GM18870 (cell line): Measurements from ENCODE around the gene C1orf198.

Experiments
- ATAC-seq: cut with Tn5 transposase; IDR thresholded peaks from one replicate; pipeline ENCODE4 v1.9.1; 2021; ENCODE audit warnings: moderate library complexity; ENCODE audit not compliant: unreplicated experiment

The C1orf198 gene

GRCh38 chr1:230836347-230836746 lies 32.0 kb downstream of the C1orf198 start:
- ATAC-seq = no peak

DNA sequence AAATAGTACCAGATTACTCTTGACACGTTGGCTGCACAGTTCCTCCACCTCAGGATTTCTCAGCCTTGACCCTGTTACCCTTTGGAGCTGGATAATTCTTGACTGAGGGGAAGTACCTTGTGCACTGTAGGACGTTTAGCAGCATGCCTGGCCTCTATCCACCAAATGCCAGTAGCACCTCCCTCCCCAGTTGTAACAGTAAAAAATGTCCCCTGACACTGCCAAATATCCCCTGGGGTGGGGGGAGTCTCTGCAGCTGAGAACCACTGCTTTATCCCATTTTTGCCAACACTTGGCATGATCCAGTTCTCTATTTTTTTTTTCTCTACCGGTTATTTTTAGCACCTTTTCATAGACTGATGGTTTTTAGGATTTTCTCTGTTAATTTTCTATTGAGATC lies 34.0 kb downstream of the C1orf198 start:
- no peak for ATAC-seq

DNA sequence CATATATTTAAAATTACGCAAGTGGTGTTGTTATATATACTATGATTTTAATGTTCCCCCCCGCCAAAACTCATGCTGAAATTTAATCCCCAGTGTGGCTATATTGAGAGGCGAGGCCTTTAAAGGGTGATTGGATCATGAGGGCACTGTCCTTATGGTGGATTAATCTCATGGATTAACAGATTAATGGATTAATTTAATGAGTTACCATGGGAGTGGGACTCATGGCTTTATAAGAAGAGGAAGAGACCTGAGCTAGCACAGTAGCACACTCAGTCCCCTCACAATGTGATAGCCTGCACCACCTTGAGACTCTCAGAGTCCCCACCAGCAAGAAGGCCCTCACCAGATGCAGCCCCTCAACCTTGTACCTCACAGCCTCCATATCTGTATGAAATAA lies 34.8 kb downstream of the C1orf198 start:
- ATAC-seq = no peak

DNA sequence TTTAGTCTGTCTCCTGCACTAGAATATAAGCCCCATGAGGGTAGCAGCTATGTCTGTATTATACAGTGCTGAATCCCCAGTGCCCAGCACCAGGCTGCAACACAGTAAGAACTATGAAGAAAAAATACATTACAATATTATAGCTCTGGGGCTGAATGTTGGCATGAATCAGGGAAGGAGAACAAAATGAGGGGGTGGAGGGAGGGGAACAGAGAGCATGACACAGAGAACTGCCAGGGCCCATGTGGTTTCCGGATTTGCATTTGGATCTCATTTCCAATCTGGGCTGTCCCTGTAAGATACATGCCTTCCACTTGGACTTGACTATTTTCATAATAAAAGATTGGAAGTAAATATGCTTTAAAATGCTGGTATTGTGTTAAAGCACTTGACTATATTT lies 35.8 kb downstream of the C1orf198 start:
- ATAC-seq = no peak

DNA sequence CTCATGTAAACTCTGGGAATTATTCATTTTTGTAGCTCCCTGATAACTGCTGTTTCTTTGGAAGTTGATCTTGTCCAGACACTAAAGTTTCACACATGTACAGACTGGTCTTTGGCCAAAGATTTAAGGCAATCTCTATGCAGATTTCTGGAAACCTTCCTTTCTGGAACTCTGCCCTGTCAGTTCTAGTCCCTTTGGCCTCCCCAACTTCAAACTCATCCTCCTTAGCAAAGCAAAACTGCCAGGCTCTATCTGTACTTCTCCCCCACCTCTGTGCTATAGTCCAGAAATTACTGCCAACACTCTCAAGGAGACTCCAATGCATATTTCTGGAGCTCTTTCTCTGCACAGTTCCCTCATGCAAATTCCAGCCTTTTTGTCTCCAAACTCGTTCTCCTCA lies 36.5 kb downstream of the C1orf198 start:
- ATAC-seq = no peak

DNA sequence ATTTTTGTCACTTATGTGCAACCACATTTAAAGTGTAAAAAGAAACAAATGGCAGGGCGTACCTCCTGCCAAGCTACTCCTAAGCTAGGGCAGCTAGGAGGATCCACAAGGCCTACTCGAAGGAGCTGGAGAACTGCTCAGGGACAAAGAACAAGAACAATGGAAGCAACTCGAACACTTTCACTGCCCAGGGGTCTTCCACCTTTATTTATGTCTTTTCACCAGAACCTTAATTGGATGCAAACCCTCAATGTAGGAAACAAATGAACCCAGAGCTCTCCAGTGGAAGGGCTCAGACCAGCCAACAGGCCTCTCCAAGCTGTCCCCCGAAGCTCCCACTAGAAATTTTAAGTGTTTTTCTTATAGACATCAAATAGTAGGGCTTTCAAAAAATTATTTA lies 39.9 kb downstream of the C1orf198 start:
- no peak for ATAC-seq

DNA sequence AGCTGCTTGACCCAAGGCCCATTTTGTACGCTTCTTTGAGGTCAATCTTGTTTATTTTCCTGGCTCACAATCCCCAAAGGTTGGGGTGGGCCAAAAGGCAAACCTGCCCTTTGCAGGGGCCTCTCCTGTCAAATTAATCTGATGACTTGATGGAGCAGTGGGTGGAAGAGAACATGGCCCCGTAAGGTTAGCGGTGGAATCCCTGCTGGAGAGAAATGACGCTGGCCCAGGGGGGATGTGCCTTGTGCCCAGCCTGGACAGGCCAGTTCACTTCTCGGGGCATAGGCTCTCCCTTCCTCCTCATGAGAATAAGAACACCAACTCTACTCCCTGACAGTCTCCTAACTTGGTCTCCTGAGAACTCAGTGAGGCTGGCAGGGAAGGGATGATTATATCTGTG lies 40.5 kb downstream of the C1orf198 start:
- ATAC-seq = no peak

DNA sequence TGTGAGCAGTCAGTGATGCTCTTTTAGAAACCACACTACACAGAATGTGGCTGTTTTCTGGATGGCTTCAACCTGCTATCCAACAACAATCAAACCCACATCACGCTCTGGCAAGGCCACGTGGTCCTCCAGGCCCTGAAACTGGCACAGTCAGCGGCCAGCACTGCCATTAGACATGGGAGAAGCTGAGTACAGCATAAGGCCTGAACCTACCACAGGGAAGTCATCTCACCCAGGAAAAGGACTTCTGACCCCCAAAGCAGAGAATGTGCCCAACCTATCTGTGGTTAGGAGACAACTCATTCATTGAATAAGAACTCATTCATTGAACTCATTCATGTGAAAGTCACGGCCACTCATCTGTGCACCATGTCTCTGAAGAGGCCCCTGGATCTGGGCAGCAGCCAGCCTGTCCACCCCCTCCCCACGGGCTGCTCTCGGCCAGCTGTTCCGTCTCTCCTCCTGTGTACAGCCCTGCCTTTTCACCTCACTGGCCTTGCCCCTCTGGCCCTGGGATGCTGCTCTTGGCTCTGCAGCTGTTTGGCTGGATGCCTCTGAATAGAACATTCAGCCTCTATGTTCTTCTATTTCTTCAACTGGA lies 41.1 kb downstream of the C1orf198 start:
- no peak for ATAC-seq

- no peak for ATAC-seq
Measured at GRCh38 chr1:230826166-230826875, 42.0 kb downstream of the C1orf198 start.

DNA sequence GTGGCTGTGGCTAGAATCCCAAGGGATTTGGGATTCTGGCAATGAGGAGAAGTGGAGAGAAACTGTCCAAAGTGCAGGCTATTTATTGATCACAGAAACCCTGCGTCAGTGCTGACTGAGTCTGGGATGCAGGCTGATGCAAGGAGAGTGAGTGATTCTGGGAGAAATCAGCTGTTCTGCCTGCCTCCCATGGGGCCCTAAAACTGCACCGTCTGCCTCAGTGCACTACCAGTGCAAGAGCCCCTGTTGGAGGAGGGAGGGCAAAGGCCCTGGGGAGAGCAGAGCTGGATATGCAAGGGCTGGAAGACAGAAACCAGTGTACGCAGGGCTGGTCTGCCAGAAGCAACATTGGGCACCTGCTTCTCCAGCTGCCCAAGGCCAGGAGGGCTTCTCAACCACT lies 42.6 kb downstream of the C1orf198 start:
- no peak for ATAC-seq

GRCh38 chr1:230824919-230825721 lies 43.2 kb downstream of the C1orf198 start:
- no peak for ATAC-seq

GRCh38 chr1:230824551-230824918 lies 43.8 kb downstream of the C1orf198 start:
- no peak for ATAC-seq

DNA sequence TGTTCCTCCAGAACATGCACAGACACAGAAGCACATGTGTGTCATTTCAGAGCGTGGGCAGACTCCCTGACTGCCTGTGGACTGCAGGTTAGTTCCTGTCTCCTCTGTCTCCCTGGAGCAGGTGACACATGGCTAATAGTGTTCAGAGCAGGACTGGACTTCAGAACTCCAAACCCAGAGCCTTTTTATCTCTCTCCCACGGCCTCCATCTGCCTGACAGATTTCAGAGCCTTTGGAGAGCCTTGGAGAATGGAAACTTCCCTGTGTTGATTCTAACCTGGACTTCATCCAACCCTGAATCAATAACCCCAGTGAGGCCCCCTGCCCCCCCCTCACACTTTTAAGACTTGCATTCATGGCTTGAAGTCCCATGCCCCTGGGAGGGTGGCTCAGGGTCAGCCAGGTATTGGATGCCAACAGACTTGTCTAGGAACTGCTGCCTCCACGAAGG lies 44.4 kb downstream of the C1orf198 start:
- no peak for ATAC-seq

GRCh38 chr1:230823426-230823825 lies 44.9 kb downstream of the C1orf198 start:
- ATAC-seq = no peak

DNA sequence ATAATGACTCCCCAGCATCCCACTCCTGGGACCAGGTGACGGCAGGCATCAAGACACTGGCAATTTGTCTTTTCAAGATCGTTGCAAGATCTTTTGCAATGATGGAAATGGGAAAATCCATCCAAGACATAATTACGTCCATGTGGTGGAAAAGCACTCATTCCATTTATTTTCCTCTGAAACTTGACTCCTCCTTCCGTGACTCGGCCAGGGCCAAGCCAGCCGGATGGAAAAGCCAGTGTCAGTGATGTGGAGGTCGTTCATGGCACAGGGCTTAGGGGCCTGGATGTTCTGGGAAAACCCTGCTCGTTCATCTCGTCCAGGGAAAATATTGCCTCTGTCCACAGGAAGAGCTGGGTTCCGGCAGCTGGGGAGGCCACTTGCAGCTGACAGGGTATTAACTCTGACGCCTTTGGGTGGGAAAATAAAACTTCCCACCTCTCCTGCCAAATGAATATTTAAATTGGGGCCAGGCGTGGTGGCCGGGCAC lies 46.2 kb downstream of the C1orf198 start:
- no peak for ATAC-seq

- no peak for ATAC-seq
Measured at GRCh38 chr1:230821346-230821745, 47.0 kb downstream of the C1orf198 start.

GRCh38 chr1:230820568-230820967 lies 47.8 kb downstream of the C1orf198 start:
- no peak for ATAC-seq

GRCh38 chr1:230819976-230820375 lies 48.3 kb downstream of the C1orf198 start:
- no peak for ATAC-seq

- ATAC-seq = no peak
Measured at GRCh38 chr1:230818901-230819300, 49.4 kb downstream of the C1orf198 start.

- no peak for ATAC-seq
Measured at GRCh38 chr1:230818367-230818766, 50.0 kb downstream of the C1orf198 start.

GRCh38 chr1:230816018-230816417 lies 52.3 kb downstream of the C1orf198 start:
- ATAC-seq = no peak
